IMR-90 (cell line): ENCODE results near the gene TNS3. TPM values are rescaled to one million over a fixed set of nuclear protein-coding genes. Genes with fewer than 3 reads are reported as not detected.

Experiments
- ATAC-seq: fragments of 200-7000 bp; cut with Tn5 transposase; 2 replicates; pipeline ENCODE4 v1.9.1; 2020; ENCODE audit warnings: low read depth, mild to moderate bottlenecking, moderate library complexity
- BruUV-seq: library from RNA; stranded (reverse); fragments of 400-500 nt; replicated peaks from 2 replicates; lab custom pipeline; 2021; lab: Mats Ljungman, UMichigan
- CTCF ChIA-PET: fragments of 300-600 bp; formaldehyde crosslinking; extraction: SDS; loops from one replicate; lab custom pipeline; 2021; ENCODE audit warnings: antibody characterized with exemption; lab: Yijun Ruan, JAX
- POLR2A ChIA-PET: fragments of 300-600 bp; sonication (Branson Sonifier 250); formaldehyde crosslinking; loops from one replicate; lab custom pipeline; 2022; ENCODE audit warnings: antibody characterized with exemption; ENCODE audit not compliant: unreplicated experiment; lab: Charles Lee
- DNase-seq: peaks from one replicate; pipeline ENCODE4 v3.0.0; 2013
- H2AFZ ChIP-seq: replicated peaks from 2 replicates; pipeline ENCODE3; 2013; ENCODE audit warnings: low read length, mild to moderate bottlenecking; ENCODE audit not compliant: poor library complexity
- H2AK5ac ChIP-seq: 2 replicates; pipeline ENCODE4 v1.6.1; 2013; ENCODE audit warnings: low read depth, low read length, inconsistent platforms
- H2AK9ac ChIP-seq: replicated peaks from 2 replicates; pipeline ENCODE3; 2013; ENCODE audit warnings: mild to moderate bottlenecking, low read depth, low read length, moderate library complexity; ENCODE audit not compliant: poor library complexity
- H2BK120ac ChIP-seq: 2 replicates; pipeline ENCODE4 v1.6.1; 2013; ENCODE audit warnings: low read depth, low read length, inconsistent platforms
- H2BK15ac ChIP-seq: 3 replicates; pipeline ENCODE4 v1.6.1; 2013; ENCODE audit warnings: low read depth, low read length, inconsistent platforms
- H2BK20ac ChIP-seq: 2 replicates; pipeline ENCODE4 v1.6.1; 2013; ENCODE audit warnings: low read depth, mild to moderate bottlenecking, inconsistent platforms, low read length, moderate library complexity
- H2BK5ac ChIP-seq: 2 replicates; pipeline ENCODE4 v1.6.1; 2013; ENCODE audit warnings: mild to moderate bottlenecking, low read depth, low read length, inconsistent platforms; ENCODE audit not compliant: poor library complexity, severe bottlenecking
- H3K14ac ChIP-seq: replicated peaks from 2 replicates; pipeline ENCODE4 v1.6.1; 2013; ENCODE audit warnings: low read depth, low read length, inconsistent platforms
- H3K18ac ChIP-seq: 2 replicates; pipeline ENCODE4 v1.6.1; 2013; ENCODE audit warnings: low read depth, low read length, control low read depth
- H3K23ac ChIP-seq: 2 replicates; pipeline ENCODE4 v1.6.1; 2013; ENCODE audit warnings: low read depth, low read length, inconsistent platforms
- H3K27ac ChIP-seq: 2 replicates; pipeline ENCODE4 v1.5.1; 2013; ENCODE audit warnings: mild to moderate bottlenecking, control low read depth, low read length; ENCODE audit not compliant: insufficient read depth
- H3K27me3 ChIP-seq: 2 replicates; pipeline ENCODE4 v1.6.1; 2013; ENCODE audit warnings: low read length; ENCODE audit not compliant: control insufficient read depth, insufficient read depth
- H3K36me3 ChIP-seq: 2 replicates; pipeline ENCODE4 v1.6.1; 2013; ENCODE audit warnings: low read length, mixed read lengths; ENCODE audit not compliant: control insufficient read depth, insufficient read depth
- H3K4ac ChIP-seq: 2 replicates; pipeline ENCODE4 v1.6.1; 2013; ENCODE audit warnings: low read depth, low read length, inconsistent platforms
- H3K4me1 ChIP-seq: 2 replicates; pipeline ENCODE4 v1.6.1; 2013; ENCODE audit warnings: low read length, mixed read lengths; ENCODE audit not compliant: control insufficient read depth, insufficient read depth
- H3K4me2 ChIP-seq: 2 replicates; pipeline ENCODE4 v1.6.1; 2013; ENCODE audit warnings: low read depth, mild to moderate bottlenecking, control low read depth, low read length, moderate library complexity
- H3K4me3 ChIP-seq: 2 replicates; pipeline ENCODE4 v1.5.1; 2013; ENCODE audit warnings: low read depth, mild to moderate bottlenecking, control low read depth, low read length, moderate library complexity; ENCODE audit not compliant: insufficient read depth
- H3K56ac ChIP-seq: 2 replicates; pipeline ENCODE4 v1.6.1; 2013; ENCODE audit warnings: low read length, inconsistent platforms; ENCODE audit not compliant: insufficient read depth; ENCODE audit errors: extremely low read depth
- H3K79me1 ChIP-seq, 2 experiments: 2 replicates each; pipeline ENCODE4 v1.6.1; 2013; ENCODE audit warnings: low read length in 2 of 2, inconsistent platforms in 1 of 2, low read depth in 1 of 2
- H3K9ac ChIP-seq: 2 replicates; pipeline ENCODE4 v1.6.1; 2013; ENCODE audit warnings: low read depth, low read length, control low read depth
- H3K9me1 ChIP-seq: 2 replicates; pipeline ENCODE4 v1.6.1; 2013; ENCODE audit warnings: low read length, inconsistent platforms; ENCODE audit not compliant: insufficient read depth
- H3K9me3 ChIP-seq: 2 replicates; pipeline ENCODE4 v1.6.1; 2013; ENCODE audit warnings: low read length; ENCODE audit not compliant: control insufficient read depth, insufficient read depth
- H4K20me1 ChIP-seq: 2 replicates; pipeline ENCODE4 v1.6.1; 2013; ENCODE audit warnings: low read length, inconsistent platforms; ENCODE audit not compliant: insufficient read depth
- H4K5ac ChIP-seq: 2 replicates; pipeline ENCODE4 v1.6.1; 2013; ENCODE audit warnings: mild to moderate bottlenecking, low read depth, low read length, control low read depth
- H4K8ac ChIP-seq, 2 experiments: 2 replicates each; pipeline ENCODE4 v1.6.1; 2013; ENCODE audit warnings: low read depth in 2 of 2, low read length in 2 of 2, control low read depth in 1 of 2, inconsistent platforms in 1 of 2
- H4K91ac ChIP-seq: 2 replicates; pipeline ENCODE4 v1.6.1; 2013; ENCODE audit warnings: low read depth, low read length, inconsistent platforms; ENCODE audit not compliant: insufficient read depth
- BHLHE40 ChIP-seq: fragments of 150-350 bp; IDR thresholded peaks from 2 replicates; pipeline ENCODE4 v1.6.1; 2016; ENCODE audit warnings: mild to moderate bottlenecking, low read depth, low read length
- CEBPB ChIP-seq: IDR thresholded peaks from 2 replicates; pipeline ENCODE4 v1.6.1; 2012; ENCODE audit warnings: low read depth, low read length, improper control_type of control experiment
- CHD1 ChIP-seq: IDR thresholded peaks from 2 replicates; pipeline ENCODE4 v1.6.1; 2012; ENCODE audit warnings: low read depth, low read length, improper control_type of control experiment
- CTCF ChIP-seq: conservative IDR thresholded peaks from 2 replicates; pipeline ENCODE4 v1.5.1; 2012; ENCODE audit warnings: mild to moderate bottlenecking, low read depth, low read length, improper control_type of control experiment
- FOS ChIP-seq: fragments of 150-350 bp; IDR thresholded peaks from 2 replicates; pipeline ENCODE4 v1.6.1; 2016; ENCODE audit warnings: low read depth, low read length
- MAZ ChIP-seq: IDR thresholded peaks from 2 replicates; pipeline ENCODE4 v1.6.1; 2012; ENCODE audit warnings: low read depth, mild to moderate bottlenecking, low read length, improper control_type of control experiment, moderate library complexity, borderline replicate concordance
- MXI1 ChIP-seq: IDR thresholded peaks from 2 replicates; pipeline ENCODE4 v1.6.1; 2012; ENCODE audit warnings: low read depth, mild to moderate bottlenecking, low read length, moderate library complexity, borderline replicate concordance
- NFE2L2 ChIP-seq: fragments of 150-350 bp; IDR thresholded peaks from 2 replicates; pipeline ENCODE4 v1.6.1; 2016; ENCODE audit warnings: low read depth, mild to moderate bottlenecking, low read length
- POLR2A ChIP-seq: IDR thresholded peaks from 2 replicates; pipeline ENCODE4 v1.6.1; 2012; ENCODE audit warnings: mild to moderate bottlenecking, low read depth, low read length
- RAD21 ChIP-seq: IDR thresholded peaks from 2 replicates; pipeline ENCODE4 v1.6.1; 2012; ENCODE audit warnings: low read length, improper control_type of control experiment
- RCOR1 ChIP-seq: IDR thresholded peaks from 2 replicates; pipeline ENCODE4 v1.6.1; 2012; ENCODE audit warnings: mild to moderate bottlenecking, low read length, improper control_type of control experiment; ENCODE audit not compliant: insufficient replicate concordance
- RFX5 ChIP-seq: IDR thresholded peaks from 2 replicates; pipeline ENCODE4 v1.8.0; 2012; ENCODE audit warnings: low read depth, mild to moderate bottlenecking, low read length, moderate library complexity
- USF2 ChIP-seq: fragments of 150-350 bp; IDR thresholded peaks from 2 replicates; pipeline ENCODE4 v1.6.1; 2017; ENCODE audit warnings: mild to moderate bottlenecking, antibody characterized with exemption, low read length, low read depth
- WGBS, 2 experiments: methylation state at CpG; one replicate each; pipeline versions ENCODE4 v1.1.5 to v1.1.7; 2013; ENCODE audit warnings: missing lambda C conversion rate in 2 of 2; ENCODE audit not compliant: insufficient read length in 1 of 2; ENCODE audit errors: extremely low coverage in 2 of 2; 5-methylcytosine and 5-hydroxymethylcytosine counted together
- dilution Hi-C: fragments of 300-500 bp; cut with HindIII; formaldehyde crosslinking; loops from one replicate; pipeline ENCODE4 v1.14.3; 2018; ENCODE audit warnings: low sequenced_read_pairs; ENCODE audit not compliant: unreplicated experiment
- in situ Hi-C: fragments of 300-500 bp; cut with MboI; formaldehyde crosslinking; loops from 3 replicates; pipeline ENCODE4 v1.14.3; 2019; ENCODE audit warnings: low sequenced_read_pairs, inconsistent platforms, mixed read lengths
- intact Hi-C: fragments of 100-400 bp; cut with micrococcal nuclease; formaldehyde crosslinking; loops from 2 replicates; pipeline ENCODE4 v1.10.0; 2022
- polyA plus RNA-seq, 3 experiments: library from polyadenylated mRNA; depleted of rRNA; stranded (reverse); fragments of >200 nt; gene quantifications; 2 replicates each; pipeline ENCODE4 v1.2.3, GENCODE V29; 2012; ENCODE audit warnings: low replicate concordance in 1 of 3
- total RNA-seq: library from RNA; depleted of rRNA; stranded (reverse); fragments of >200 nt; gene quantifications from 2 replicates; pipeline ENCODE4 v1.2.3, GENCODE V29; 2012
- TF ChIP-seq, protein P1 (sequence below): fragments of 150-350 bp; IDR thresholded peaks from 2 replicates; pipeline ENCODE4 v1.6.1; 2016; ENCODE audit warnings: low read depth, mild to moderate bottlenecking, low read length, moderate library complexity, borderline replicate concordance

Gene TNS3
- total and polyA plus RNA-seq, 2 of the 4 experiments (the other 2 are of a cell fraction), result 64.3 to 79.2 TPM

DNA sequence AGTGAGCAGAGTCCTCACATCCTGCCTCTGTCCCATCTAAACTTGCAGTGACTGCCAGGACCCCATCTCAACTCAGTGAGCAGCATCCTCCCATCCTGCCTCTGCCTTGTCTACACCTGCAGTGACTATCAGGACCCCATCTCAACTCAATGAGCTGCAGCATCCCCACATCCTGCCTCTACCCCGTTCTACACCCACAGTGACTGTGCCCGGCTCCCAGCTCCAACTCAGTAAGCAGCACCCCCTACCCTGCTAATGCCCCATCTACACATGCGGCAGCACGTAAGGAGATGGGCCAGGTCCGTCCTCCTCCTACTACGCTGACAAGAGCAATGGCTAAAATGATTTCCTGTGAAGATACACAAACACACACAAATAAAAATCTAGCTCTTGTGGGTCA, 65.5 kb downstream of the TNS3 start:
- BruUV-seq, result no TSS peak
- Histone ChIP-seq H2BK20ac (no peak overlapping the region), H3K4me3 (no peak overlapping the region), H2AK5ac (peak overlapping the region; percentile 57; the same call in 1 of the 2 replicates), H3K27ac (no peak overlapping the region), H3K4me2 (no peak overlapping the region), H2AK9ac (peak overlapping the region; percentile 33), H3K18ac (no peak overlapping the region), H2BK15ac (no peak overlapping the region), H3K14ac (peak overlapping the region; percentile 21; the same call in 1 of the 2 replicates), H2AFZ (no peak overlapping the region), H4K20me1 (peaks cover 65% of the 10 kb centered on the region), H3K23ac (no peak overlapping the region), H3K9me1 (peaks cover 58% of the 10 kb centered on the region), H3K36me3 (peaks cover 23% of the 10 kb centered on the region), H2BK120ac (no peak overlapping the region), H4K91ac (0 out of 2 replicates have a peak overlapping the region, but pooled peaks have one; percentile 13), H2BK5ac (no peak overlapping the region), H3K56ac (no peak overlapping the region), H3K9me3 (no peaks in the 10 kb centered on the region), H3K9ac (no peak overlapping the region), H3K79me1 (peaks cover 46 to 89% of the 10 kb centered on the region in 2 experiments), H3K4ac (peak overlapping the region; percentile 47), H4K8ac (no peak overlapping the region), H3K27me3 (no peaks in the 10 kb centered on the region), H4K5ac (no peak overlapping the region), H3K4me1 (peaks cover 37% of the 10 kb centered on the region)
- dilution Hi-C loops (no loop called here), intact Hi-C loops (no loop called here), in situ Hi-C loops (no loop called here)
- CTCF ChIA-PET, result no interaction called here
- TF ChIP-seq NFE2L2 (no peak), MAZ (no peak), BHLHE40 (no peak), FOS (no peak), CHD1 (no peak), USF2 (no peak), MXI1 (no peak), RCOR1 (no peak), RAD21 (no peak), CEBPB (no peak), POLR2A (no peak), CTCF (no peak), RFX5 (no peak)
- TF ChIP-seq, protein P1, sequence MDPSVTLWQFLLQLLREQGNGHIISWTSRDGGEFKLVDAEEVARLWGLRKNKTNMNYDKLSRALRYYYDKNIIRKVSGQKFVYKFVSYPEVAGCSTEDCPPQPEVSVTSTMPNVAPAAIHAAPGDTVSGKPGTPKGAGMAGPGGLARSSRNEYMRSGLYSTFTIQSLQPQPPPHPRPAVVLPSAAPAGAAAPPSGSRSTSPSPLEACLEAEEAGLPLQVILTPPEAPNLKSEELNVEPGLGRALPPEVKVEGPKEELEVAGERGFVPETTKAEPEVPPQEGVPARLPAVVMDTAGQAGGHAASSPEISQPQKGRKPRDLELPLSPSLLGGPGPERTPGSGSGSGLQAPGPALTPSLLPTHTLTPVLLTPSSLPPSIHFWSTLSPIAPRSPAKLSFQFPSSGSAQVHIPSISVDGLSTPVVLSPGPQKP, result no peak
- no CpG with 5 or more reads among the region's 6 CpGs for WGBS, 2 experiments
- POLR2A ChIA-PET, result no interaction called here
- no peak for ATAC-seq
- DNase-seq, result no peak
